Glutamatergic neuron (in vitro differentiated cells): ENCODE measurements around the gene SPATA33. TPM values are rescaled to one million over a fixed set of nuclear protein-coding genes. Genes with fewer than 3 reads are reported as not detected.

ENCODE experiments used
- DNase-seq: peaks from one replicate; pipeline ENCODE4 v3.0.0; 2022
- H3K27ac Mint-ChIP-seq: one replicate; pipeline ENCODE4 v1.8.0; 2020; ENCODE audit warnings: mild to moderate bottlenecking, mixed read lengths, inconsistent platforms; ENCODE audit not compliant: unreplicated experiment
- H3K27me3 Mint-ChIP-seq: one replicate; pipeline ENCODE4 v1.8.0; 2020; ENCODE audit warnings: mild to moderate bottlenecking, moderate library complexity, mixed read lengths, inconsistent platforms; ENCODE audit not compliant: unreplicated experiment
- H3K36me3 Mint-ChIP-seq: one replicate; pipeline ENCODE4 v1.8.0; 2020; ENCODE audit warnings: mild to moderate bottlenecking, mixed read lengths, inconsistent platforms; ENCODE audit not compliant: unreplicated experiment
- H3K4me1 Mint-ChIP-seq: one replicate; pipeline ENCODE4 v1.8.0; 2020; ENCODE audit warnings: mild to moderate bottlenecking, low read depth, mixed read lengths, inconsistent platforms; ENCODE audit not compliant: unreplicated experiment
- H3K4me3 Mint-ChIP-seq: one replicate; pipeline ENCODE4 v1.8.0; 2020; ENCODE audit warnings: mild to moderate bottlenecking, mixed read lengths, inconsistent platforms; ENCODE audit not compliant: unreplicated experiment
- H3K9me3 Mint-ChIP-seq: one replicate; pipeline ENCODE4 v1.8.0; 2020; ENCODE audit warnings: mild to moderate bottlenecking, moderate library complexity, mixed read lengths, inconsistent platforms; ENCODE audit not compliant: unreplicated experiment
- CTCF ChIP-seq: fragments of 200-600 bp; sonication (generic); IDR thresholded peaks from one replicate; pipeline ENCODE4 v1.5.0; 2021; ENCODE audit not compliant: partially characterized antibody, unreplicated experiment
- long read RNA-seq: library from polyadenylated mRNA; unstranded; transcript quantifications from one replicate; pipeline ENCODE4 v2.0.0, GENCODE V29; 2020; ENCODE audit not compliant: unreplicated experiment
- total RNA-seq: library from RNA; stranded (reverse); fragmentation: NEBNext Ultra II Directional; extraction: Animal tissue kit (Norgen Biotek cat#: 25700); gene quantifications from one replicate; pipeline ENCODE4 v1.2.1, GENCODE V29; 2021; ENCODE audit not compliant: unreplicated experiment

SPATA33 gene
- 18.0 TPM for total RNA-seq
- long read RNA-seq, partial matches to known transcripts, result 0 of 11 reads
- long read RNA-seq, other reads (novel, unspliced or antisense), result 4 of 11 reads

- H3K4me3 Mint-ChIP-seq, result peak within 1 kb of the TSS; percentile 91
- H3K36me3 Mint-ChIP-seq, result peaks cover 7% of the 10 kb centered on the region
- no peak for TF ChIP-seq CTCF
- peak; percentile 95 for DNase-seq
- peaks cover 5% of the 10 kb centered on the region for H3K27me3 Mint-ChIP-seq
- H3K9me3 Mint-ChIP-seq, result peaks cover 6% of the 10 kb centered on the region
- peaks cover 5% of the 10 kb centered on the region for H3K4me1 Mint-ChIP-seq
- H3K27ac Mint-ChIP-seq, result peak within 1 kb of the TSS; percentile 29
Observed at GRCh38 chr16:89657442-89658220, at the start of gene SPATA33, which contains the start of gene CHMP1A. Gene SPATA33, plus strand, starts transcription at chr16:89657836. Its CDS starts 76 bp downstream, at chr16:89657912. Gene CHMP1A, minus strand, starts transcription at chr16:89657708. Its CDS starts 120 bp downstream, at chr16:89657588.

- Mint-ChIP-seq H3K4me1 (peaks cover 10% of the 10 kb centered on the region), H3K27me3 (peaks cover 9% of the 10 kb centered on the region), H3K36me3 (peaks cover 5% of the 10 kb centered on the region), H3K27ac (peak overlapping the region; percentile 17), H3K4me3 (no peak overlapping the region), H3K9me3 (peaks cover 6% of the 10 kb centered on the region)
- no peak for DNase-seq
- no peak for TF ChIP-seq CTCF
Observed at GRCh38 chr16:89607937-89608740, 49.5 kb upstream of the SPATA33 start.

GRCh38 chr16:89610108-89610453 is 47.6 kb upstream of the SPATA33 start:
- DNase-seq, result no peak
- peaks cover 6% of the 10 kb centered on the region for H3K9me3 Mint-ChIP-seq
- H3K4me3 Mint-ChIP-seq, result no peak overlapping the region
- H3K27ac Mint-ChIP-seq, result no peak overlapping the region
- TF ChIP-seq CTCF, result no peak
- H3K27me3 Mint-ChIP-seq, result peaks cover 9% of the 10 kb centered on the region
- H3K36me3 Mint-ChIP-seq, result peaks cover 5% of the 10 kb centered on the region
- H3K4me1 Mint-ChIP-seq, result peaks cover 9% of the 10 kb centered on the region

- peak overlapping the region; percentile 78 for H3K27ac Mint-ChIP-seq
- DNase-seq, result no peak
- peaks cover 6% of the 10 kb centered on the region for H3K9me3 Mint-ChIP-seq
- peaks cover 11% of the 10 kb centered on the region for H3K4me1 Mint-ChIP-seq
- H3K4me3 Mint-ChIP-seq, result peak overlapping the region; percentile 49
- H3K36me3 Mint-ChIP-seq, result peaks cover 5% of the 10 kb centered on the region
- TF ChIP-seq CTCF, result no peak
- H3K27me3 Mint-ChIP-seq, result peaks cover 9% of the 10 kb centered on the region
Observed at GRCh38 chr16:89612415-89613166, 45.0 kb upstream of the SPATA33 start.
